Motor neuron (in vitro differentiated cells): ENCODE data around the gene NAIP. TPM values are rescaled to one million over a fixed set of nuclear protein-coding genes. Genes with fewer than 3 reads are reported as not detected.
"Not testable (repeated sequence)": the region's sequence is repeated elsewhere in the genome, so short reads cannot be mapped to it uniquely, and the experiment has no call there.

Experiments
- ATAC-seq, 8 experiments: fragments of 200-7000 bp; cut with Tn5 transposase; replicated peaks in 6 of 8; 2 replicates each; pipeline ENCODE4 v1.8.0; 2021; ENCODE audit warnings: mild to moderate bottlenecking in 8 of 8, moderate library complexity in 8 of 8
- H3K27ac ChIP-seq, 2 donors: fragments of 250-450 bp; sonication (Bioruptor Pico); 2 replicates each; pipeline ENCODE4 v1.9.0; 2021; ENCODE audit warnings: antibody characterized with exemption in 2 of 2, mild to moderate bottlenecking in 2 of 2, moderate library complexity in 1 of 2
- H3K4me1 ChIP-seq, 2 donors: fragments of 250-450 bp; sonication (Bioruptor Pico); replicated peaks in 1 of 2; 2 replicates each; pipeline ENCODE4 v1.6.1; 2021; ENCODE audit warnings: antibody characterized with exemption in 2 of 2, mild to moderate bottlenecking in 2 of 2, moderate library complexity in 1 of 2
- H3K4me3 ChIP-seq, 5 donors: fragments of 250-450 bp; sonication (Bioruptor Pico); 2 replicates each; pipeline ENCODE4 v1.9.0; 2021; ENCODE audit warnings: antibody characterized with exemption in 5 of 5, mild to moderate bottlenecking in 5 of 5, moderate library complexity in 4 of 5
- WGBS, 10 experiments: fragments of 450-650 bp; shearing (Covaris generic); methylation state at CpG; one replicate each; pipeline ENCODE4 v1.0.0; 2022; 5-methylcytosine and 5-hydroxymethylcytosine counted together
- in situ Hi-C, 9 experiments: fragments of 400-800 bp; cut with MboI; loops; one replicate each; pipeline ENCODE4 v1.15.0; 2021; ENCODE audit warnings: low sequenced_read_pairs in 9 of 9, low pct_unique_long_range_greater_than_20kb in 2 of 9; ENCODE audit not compliant: unreplicated experiment in 9 of 9
- total RNA-seq, 8 experiments: library from RNA; unstranded; fragments of 300-600 nt; gene quantifications; 2 replicates each; pipeline versions ENCODE4 v1.2.3 to v1.2.4, GENCODE V29; 2022

NAIP gene
- total RNA-seq, result 10 to 100 TPM in 5 of 8 experiments, 1 to 10 TPM in 3; 8.7 to 76.6 (median 12.0) TPM

- ATAC-seq, H3K27ac ChIP-seq, H3K4me1 ChIP-seq, H3K4me3 ChIP-seq, in situ Hi-C loops: not testable (repeated sequence)
- no CpG with 5 or more reads among the region's 8 CpGs for WGBS, 10 experiments
Observed at GRCh38 chr5:71025289-71025953, at the start of gene NAIP. NAIP (minus strand) TSS chr5:71025339; CDS start chr5:71012915, 12,424 bp downstream.

GRCh38 chr5:71067262-71067928 lies 42.3 kb upstream of the NAIP start, which contains the start of gene GTF2H2:
GTF2H2 (minus strand) TSS chr5:71067676; CDS start chr5:71062763, 4,913 bp downstream.
- H3K4me1 ChIP-seq, in situ Hi-C loops, H3K27ac ChIP-seq, H3K4me3 ChIP-seq: not testable (repeated sequence)
- ATAC-seq, result peak; percentile 97 to 100 (median 100)
- no CpG with 5 or more reads among the region's 46 CpGs for WGBS, 10 experiments

- ATAC-seq, in situ Hi-C loops, H3K27ac ChIP-seq, H3K4me3 ChIP-seq, H3K4me1 ChIP-seq: not testable (repeated sequence)
- WGBS, 10 experiments, result no CpG with 5 or more reads among the region's 1 CpG
Observed at GRCh38 chr5:71061322-71061721, 36.2 kb upstream of the NAIP start.

GRCh38 chr5:71059426-71059825 lies 34.3 kb upstream of the NAIP start:
- in situ Hi-C loops, result not testable (repeated sequence)
- WGBS, 10 experiments, result no CpG with 5 or more reads among the region's 3 CpGs

GRCh38 chr5:71044808-71045207 lies 19.7 kb upstream of the NAIP start:
- in situ Hi-C loops, H3K27ac ChIP-seq, H3K4me1 ChIP-seq, ATAC-seq, H3K4me3 ChIP-seq: not testable (repeated sequence)
- WGBS, 10 experiments, result no CpG with 5 or more reads among the region's 2 CpGs

More at GRCh38 chr5:71059426-71059825, 34.3 kb upstream of the NAIP start:
- not testable (repeated sequence) for ATAC-seq, H3K27ac ChIP-seq, H3K4me3 ChIP-seq, H3K4me1 ChIP-seq

GRCh38 chr5:71044128-71044527 lies 19.0 kb upstream of the NAIP start:
- no CpG with 5 or more reads among the region's 2 CpGs for WGBS, 10 experiments
- H3K27ac ChIP-seq, H3K4me1 ChIP-seq, H3K4me3 ChIP-seq, in situ Hi-C loops: not testable (repeated sequence)
- ATAC-seq, result peak in 6 of 8 experiments; percentile 38 to 87 (median 56)

GRCh38 chr5:71031046-71031776 lies 6.1 kb upstream of the NAIP start:
- WGBS, 10 experiments, result no CpG with 5 or more reads among the region's 7 CpGs
- H3K27ac ChIP-seq, in situ Hi-C loops, ATAC-seq, H3K4me3 ChIP-seq, H3K4me1 ChIP-seq: not testable (repeated sequence)

- ATAC-seq, H3K4me1 ChIP-seq, H3K4me3 ChIP-seq, H3K27ac ChIP-seq, in situ Hi-C loops: not testable (repeated sequence)
- no CpG with 5 or more reads among the region's 6 CpGs for WGBS, 10 experiments
Observed at GRCh38 chr5:71020643-71021042, 4.5 kb downstream of the NAIP start.

- in situ Hi-C loops, H3K4me3 ChIP-seq, H3K27ac ChIP-seq, H3K4me1 ChIP-seq, ATAC-seq: not testable (repeated sequence)
- no CpG with 5 or more reads among the region's 6 CpGs for WGBS, 10 experiments
Observed at GRCh38 chr5:71018376-71019005, 6.6 kb downstream of the NAIP start.

GRCh38 chr5:71014176-71014575 lies 11.0 kb downstream of the NAIP start:
- no peak overlapping the region for H3K4me3 ChIP-seq
- H3K27ac ChIP-seq, result no peak overlapping the region
- no peak for ATAC-seq
- 53 to 93% (median 80%) methylated on average over 1 to 8 of the region's 8 CpGs; no CpG with 5 or more reads in 2 of the 10 experiments for WGBS, 10 experiments
- H3K4me1 ChIP-seq, result no peaks in the 10 kb centered on the region
- in situ Hi-C loops, result no loop called here

- 25 to 96% (median 61%) methylated on average over 2 to 6 of the region's 12 CpGs; no CpG with 5 or more reads in 2 of the 10 experiments for WGBS, 10 experiments
- no peak for ATAC-seq
- H3K27ac ChIP-seq, result no peak overlapping the region
- no peaks in the 10 kb centered on the region for H3K4me1 ChIP-seq
- in situ Hi-C loops, result no loop called here
- H3K4me3 ChIP-seq, result no peak overlapping the region
Observed at GRCh38 chr5:71013575-71013974, 11.6 kb downstream of the NAIP start.

GRCh38 chr5:71011194-71011792 lies 13.8 kb downstream of the NAIP start:
- no peak overlapping the region for H3K4me3 ChIP-seq
- ATAC-seq, result no peak

More at GRCh38 chr5:71011194-71011792, 13.8 kb downstream of the NAIP start:
- in situ Hi-C loops, result no loop called here
- WGBS, 10 experiments, result 50 to 94% (median 80%) methylated on average over 1 to 8 of the region's 8 CpGs; no CpG with 5 or more reads in 1 of the 10 experiments
- no peak overlapping the region for H3K27ac ChIP-seq
- H3K4me1 ChIP-seq, result no peaks in the 10 kb centered on the region
